ENCODE measurements around the gene FSTL5.

Gene FSTL5

GRCh38 chr4:161505141-161505540 is 658.7 kb downstream of the FSTL5 start:
- Mint-ChIP-seq H3K4me1 (no peaks in the 10 kb centered on the region), H3K4me3 (no peak overlapping the region), H3K27me3 (ENCODE audit: low read depth, poor library complexity) (no peaks in the 10 kb centered on the region), H3K9me3 (no peaks in the 10 kb centered on the region), H3K36me3 (ENCODE audit: low read depth) (no peaks in the 10 kb centered on the region), H3K27ac (no peak overlapping the region)
- no peak for DNase-seq
- TF ChIP-seq CTCF (IDR thresholded peaks at IDR 0.05), result no peak

GRCh38 chr4:161498155-161498554 is 665.6 kb downstream of the FSTL5 start:
- no peak for DNase-seq
- Mint-ChIP-seq H3K27ac (no peak overlapping the region), H3K9me3 (no peaks in the 10 kb centered on the region)

GRCh38 chr4:161486461-161486860 is 677.3 kb downstream of the FSTL5 start:
- H3K27ac Mint-ChIP-seq, result no peak overlapping the region
- no peaks in the 10 kb centered on the region for H3K36me3 Mint-ChIP-seq (ENCODE audit: low read depth)
- H3K27me3 Mint-ChIP-seq (ENCODE audit: low read depth, poor library complexity), result no peaks in the 10 kb centered on the region
- DNase-seq, result no peak
- H3K4me3 Mint-ChIP-seq, result no peak overlapping the region
- no peaks in the 10 kb centered on the region for H3K4me1 Mint-ChIP-seq
- TF ChIP-seq CTCF (IDR thresholded peaks at IDR 0.05), result no peak
- no peaks in the 10 kb centered on the region for H3K9me3 Mint-ChIP-seq

More at GRCh38 chr4:161498155-161498554, 665.6 kb downstream of the FSTL5 start:
- no peak overlapping the region for H3K4me3 Mint-ChIP-seq
- H3K4me1 Mint-ChIP-seq, result no peaks in the 10 kb centered on the region
- TF ChIP-seq CTCF (IDR thresholded peaks at IDR 0.05), result no peak
- no peaks in the 10 kb centered on the region for H3K36me3 Mint-ChIP-seq (ENCODE audit: low read depth)
- H3K27me3 Mint-ChIP-seq (ENCODE audit: low read depth, poor library complexity), result no peaks in the 10 kb centered on the region

- no peaks in the 10 kb centered on the region for H3K36me3 Mint-ChIP-seq (ENCODE audit: low read depth)
Observed at GRCh38 chr4:161466316-161466715, 697.5 kb downstream of the FSTL5 start.

GRCh38 chr4:161463436-161463835 is 700.4 kb downstream of the FSTL5 start:
- DNase-seq, result no peak
- Mint-ChIP-seq H3K4me3 (no peak overlapping the region), H3K9me3 (no peaks in the 10 kb centered on the region), H3K27ac (no peak overlapping the region), H3K27me3 (ENCODE audit: low read depth, poor library complexity) (no peaks in the 10 kb centered on the region), H3K4me1 (no peaks in the 10 kb centered on the region), H3K36me3 (ENCODE audit: low read depth) (no peaks in the 10 kb centered on the region)
- no peak for TF ChIP-seq CTCF (IDR thresholded peaks at IDR 0.05)

More at GRCh38 chr4:161466316-161466715, 697.5 kb downstream of the FSTL5 start:
- no peak overlapping the region for H3K4me3 Mint-ChIP-seq
- TF ChIP-seq CTCF (IDR thresholded peaks at IDR 0.05), result no peak
- no peaks in the 10 kb centered on the region for H3K27me3 Mint-ChIP-seq (ENCODE audit: low read depth, poor library complexity)
- no peaks in the 10 kb centered on the region for H3K4me1 Mint-ChIP-seq
- H3K9me3 Mint-ChIP-seq, result no peaks in the 10 kb centered on the region
- DNase-seq, result no peak
- no peak overlapping the region for H3K27ac Mint-ChIP-seq

GRCh38 chr4:161457906-161458305 is 705.9 kb downstream of the FSTL5 start:
- Mint-ChIP-seq H3K27ac (no peak overlapping the region), H3K36me3 (ENCODE audit: low read depth) (no peaks in the 10 kb centered on the region), H3K27me3 (ENCODE audit: low read depth, poor library complexity) (no peaks in the 10 kb centered on the region), H3K4me3 (no peak overlapping the region), H3K4me1 (no peaks in the 10 kb centered on the region), H3K9me3 (no peaks in the 10 kb centered on the region)
- DNase-seq, result no peak
- TF ChIP-seq CTCF (IDR thresholded peaks at IDR 0.05), result no peak
